ENCODE data around the gene COL13A1. TPM values are rescaled to one million over a fixed set of nuclear protein-coding genes. Genes with fewer than 3 reads are reported as not detected.

The COL13A1 gene
- total RNA-seq, 1 donor from 2014 or later = 9.2 TPM

GRCh38 chr10:69810675-69811397 is 9.1 kb downstream of the COL13A1 start:
- ATAC-seq (no peak), DNase-seq (no peak)
- intact Hi-C loops (cut with DNase I) = no loop called here
- TF ChIP-seq, protein P1, sequence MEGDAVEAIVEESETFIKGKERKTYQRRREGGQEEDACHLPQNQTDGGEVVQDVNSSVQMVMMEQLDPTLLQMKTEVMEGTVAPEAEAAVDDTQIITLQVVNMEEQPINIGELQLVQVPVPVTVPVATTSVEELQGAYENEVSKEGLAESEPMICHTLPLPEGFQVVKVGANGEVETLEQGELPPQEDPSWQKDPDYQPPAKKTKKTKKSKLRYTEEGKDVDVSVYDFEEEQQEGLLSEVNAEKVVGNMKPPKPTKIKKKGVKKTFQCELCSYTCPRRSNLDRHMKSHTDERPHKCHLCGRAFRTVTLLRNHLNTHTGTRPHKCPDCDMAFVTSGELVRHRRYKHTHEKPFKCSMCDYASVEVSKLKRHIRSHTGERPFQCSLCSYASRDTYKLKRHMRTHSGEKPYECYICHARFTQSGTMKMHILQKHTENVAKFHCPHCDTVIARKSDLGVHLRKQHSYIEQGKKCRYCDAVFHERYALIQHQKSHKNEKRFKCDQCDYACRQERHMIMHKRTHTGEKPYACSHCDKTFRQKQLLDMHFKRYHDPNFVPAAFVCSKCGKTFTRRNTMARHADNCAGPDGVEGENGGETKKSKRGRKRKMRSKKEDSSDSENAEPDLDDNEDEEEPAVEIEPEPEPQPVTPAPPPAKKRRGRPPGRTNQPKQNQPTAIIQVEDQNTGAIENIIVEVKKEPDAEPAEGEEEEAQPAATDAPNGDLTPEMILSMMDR (IDR thresholded peaks at IDR 0.05) = no peak
- no peak overlapping the region for H3K4me3 ChIP-seq
- H3K27ac ChIP-seq = no peak overlapping the region
- H3K4me1 ChIP-seq = no peaks in the 10 kb centered on the region
- no peaks in the 10 kb centered on the region for H3K36me3 ChIP-seq
- no peaks in the 10 kb centered on the region for H3K9me3 ChIP-seq
- H3K27me3 ChIP-seq (ENCODE audit: low read depth) = no peaks in the 10 kb centered on the region

GRCh38 chr10:69813632-69814031 is 11.9 kb downstream of the COL13A1 start:
- Histone ChIP-seq H3K4me3 (no peak overlapping the region), H3K9me3 (no peaks in the 10 kb centered on the region), H3K27ac (no peak overlapping the region), H3K27me3 (ENCODE audit: low read depth) (no peaks in the 10 kb centered on the region), H3K4me1 (peaks cover 14% of the 10 kb centered on the region), H3K36me3 (no peaks in the 10 kb centered on the region)
- no peak for DNase-seq
- TF ChIP-seq, protein P1 (IDR thresholded peaks at IDR 0.05) = no peak
- intact Hi-C loops (cut with DNase I) = no loop called here
- ATAC-seq = no peak

DNA sequence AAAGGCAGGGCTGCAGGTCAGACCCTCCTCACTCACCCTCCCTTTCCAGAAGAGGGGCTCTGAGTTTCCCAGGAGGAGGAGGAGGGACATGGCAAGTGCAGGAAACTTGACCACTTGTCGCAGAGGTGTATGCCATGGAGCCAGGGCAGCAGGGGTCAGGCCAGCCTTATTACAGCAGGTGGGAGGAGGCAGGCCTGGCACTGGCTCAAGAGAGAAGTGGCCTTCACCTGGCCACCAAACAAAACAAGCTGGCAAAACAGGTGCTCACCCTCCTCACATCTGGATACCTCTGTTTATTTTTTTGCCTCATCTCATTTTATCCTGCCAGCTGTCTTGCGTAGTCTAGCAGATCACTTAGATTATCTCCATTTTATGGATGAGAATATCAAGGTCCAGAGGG is 12.5 kb downstream of the COL13A1 start:
- Histone ChIP-seq H3K4me3 (no peak overlapping the region), H3K9me3 (no peaks in the 10 kb centered on the region), H3K4me1 (peaks cover 14% of the 10 kb centered on the region), H3K27me3 (ENCODE audit: low read depth) (no peaks in the 10 kb centered on the region), H3K36me3 (no peaks in the 10 kb centered on the region), H3K27ac (no peak overlapping the region)
- DNase-seq (no peak), ATAC-seq (no peak)
- intact Hi-C loops (cut with DNase I) = no loop called here
- TF ChIP-seq, protein P1 (IDR thresholded peaks at IDR 0.05) = no peak

GRCh38 chr10:69815104-69815503 is 13.4 kb downstream of the COL13A1 start:
- intact Hi-C loops (cut with DNase I) = no loop called here
- TF ChIP-seq, protein P1 (IDR thresholded peaks at IDR 0.05) = no peak
- no peak overlapping the region for H3K4me3 ChIP-seq
- ATAC-seq = no peak
- H3K9me3 ChIP-seq = no peaks in the 10 kb centered on the region
- DNase-seq = no peak
- H3K4me1 ChIP-seq = peaks cover 14% of the 10 kb centered on the region
- no peaks in the 10 kb centered on the region for H3K36me3 ChIP-seq
- H3K27me3 ChIP-seq (ENCODE audit: low read depth) = no peaks in the 10 kb centered on the region
- H3K27ac ChIP-seq = no peak overlapping the region

- Histone ChIP-seq H3K9me3 (no peaks in the 10 kb centered on the region), H3K27me3 (ENCODE audit: low read depth) (no peaks in the 10 kb centered on the region), H3K4me3 (no peak overlapping the region), H3K4me1 (peaks cover 14% of the 10 kb centered on the region), H3K36me3 (no peaks in the 10 kb centered on the region), H3K27ac (no peak overlapping the region)
- ATAC-seq = peak; percentile 43 to 53
- peak; percentile 54 for DNase-seq
- intact Hi-C loops (cut with DNase I) = no loop called here
- TF ChIP-seq, protein P1 (IDR thresholded peaks at IDR 0.05) = no peak
These were observed 14.8 kb downstream of the COL13A1 start for GRCh38 chr10:69816521-69816920.
